Stimulated activated CD4-positive, alpha-beta T cell treated with anti-CD3 and anti-CD28 coated beads, Interleukin-2, amount 100 ng/mL, for 4 hours (primary cell): ENCODE data around the gene C6orf89.
"Not testable (repeated sequence)": the region's sequence is repeated elsewhere in the genome, so short reads cannot be mapped to it uniquely, and the experiment has no call there.

Source experiments
- DNase-seq: peaks from one replicate; pipeline ENCODE4 v3.0.0-alpha.2; 2020; ENCODE audit warnings: low read depth

The C6orf89 gene

DNA sequence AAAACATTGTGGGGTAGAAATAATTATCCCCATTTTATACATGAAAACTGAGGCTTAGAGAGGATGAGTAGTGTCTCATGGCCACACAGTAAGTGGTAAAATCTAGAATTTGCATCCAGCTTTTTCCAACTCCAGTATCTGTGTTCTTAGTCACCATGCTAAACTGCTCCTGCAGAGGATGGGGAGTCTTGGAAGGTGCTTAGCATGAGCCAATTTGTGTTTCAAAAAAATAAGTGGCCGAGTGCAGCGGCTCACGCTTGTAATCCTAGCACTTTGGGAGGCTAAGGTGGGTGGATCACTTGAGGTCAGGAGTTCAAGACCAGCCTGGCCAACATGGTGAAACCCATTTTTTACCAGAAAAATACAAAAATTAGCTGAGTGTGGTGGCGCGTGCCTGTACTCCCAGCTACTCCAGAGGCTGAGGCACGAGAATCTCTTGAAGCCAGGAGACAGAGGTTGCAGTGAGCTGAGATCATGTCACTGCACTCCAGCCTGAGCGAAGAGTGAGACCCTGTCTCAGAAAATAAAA is 2.4 kb downstream of the C6orf89 start:
- no peak for DNase-seq

DNA sequence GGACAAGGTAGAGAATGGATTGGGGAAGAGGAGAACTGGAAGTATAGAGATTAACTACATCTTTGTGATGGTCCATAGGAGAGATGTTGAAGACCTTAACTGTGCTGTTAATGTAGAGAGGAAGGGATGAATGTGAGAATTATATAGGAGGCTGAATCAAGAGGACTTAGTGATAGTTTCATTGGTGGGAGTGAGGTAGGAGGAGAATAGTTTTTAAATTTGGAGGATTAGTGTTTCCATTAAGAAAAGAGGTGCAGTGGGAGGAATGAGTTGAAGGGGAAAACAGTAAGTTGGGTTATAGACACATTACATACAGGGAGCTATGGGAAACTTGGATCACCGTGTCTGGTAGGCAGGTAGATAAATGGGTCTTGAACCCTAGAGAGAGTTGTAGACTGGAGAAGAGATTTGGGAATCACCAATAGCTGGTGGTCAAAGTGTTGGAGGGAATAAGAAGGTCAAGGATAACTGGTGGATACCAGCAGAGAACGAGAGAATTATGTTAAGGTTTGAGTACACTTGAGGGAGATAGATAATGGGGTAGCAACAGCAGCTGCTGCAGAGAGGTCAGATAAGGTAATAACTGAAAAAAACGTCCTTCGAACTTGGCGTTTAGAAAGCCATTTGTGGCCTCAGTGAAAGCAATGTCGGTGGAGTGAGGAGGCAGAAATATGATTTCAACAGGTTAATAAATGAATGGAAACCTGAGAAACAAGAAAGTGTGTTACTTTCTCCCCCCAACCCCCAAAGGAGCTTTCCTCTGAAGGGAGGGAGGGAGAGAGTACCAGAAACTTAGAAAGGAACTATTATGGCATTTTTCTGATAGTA is 3.1 kb downstream of the C6orf89 start:
- DNase-seq = no peak

DNA sequence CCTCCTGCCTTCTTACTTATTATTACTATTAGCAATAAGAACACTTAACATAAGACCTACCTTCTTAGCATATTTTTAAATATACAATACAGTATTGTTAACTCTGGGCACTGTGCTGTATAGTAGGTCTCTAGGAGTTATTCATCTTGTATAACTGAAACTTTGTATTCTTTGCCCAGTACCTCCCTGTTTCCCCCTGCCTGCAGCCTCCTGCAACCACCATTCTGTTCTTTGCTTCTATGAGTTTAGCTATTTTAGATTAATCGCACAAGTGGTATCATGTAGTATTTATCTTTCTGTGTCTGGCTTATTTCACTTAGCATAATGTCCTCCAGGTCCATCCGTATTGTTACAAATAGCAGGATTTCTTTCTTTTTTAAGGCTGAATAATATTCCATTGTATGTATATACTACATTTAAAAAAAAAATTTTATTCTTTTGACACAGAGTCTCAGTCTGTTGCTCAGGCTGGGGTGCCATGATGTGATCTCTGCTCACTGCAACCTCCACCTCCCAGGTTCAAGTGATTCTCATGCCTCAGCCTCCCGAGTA is 4.4 kb downstream of the C6orf89 start:
- no peak for DNase-seq

DNA sequence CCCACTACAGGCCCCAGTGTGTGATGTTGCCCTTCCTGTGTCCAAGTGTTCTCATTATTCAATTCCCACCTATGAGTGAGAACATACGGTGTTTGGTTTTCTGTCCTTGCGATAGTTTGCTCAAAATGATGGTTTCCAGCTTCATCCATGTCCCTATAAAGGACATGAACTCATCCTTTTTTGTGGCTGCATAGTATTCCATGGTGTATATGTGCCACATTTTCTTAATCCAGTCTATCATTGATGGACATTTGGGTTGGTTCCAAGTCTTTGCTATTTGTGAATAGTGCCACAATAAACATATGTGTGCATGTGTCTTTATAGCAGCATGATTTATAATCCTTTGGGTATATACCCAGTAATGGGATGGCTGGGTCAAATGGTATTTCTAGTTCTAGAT is 5.4 kb downstream of the C6orf89 start:
- not testable (repeated sequence) for DNase-seq

DNA sequence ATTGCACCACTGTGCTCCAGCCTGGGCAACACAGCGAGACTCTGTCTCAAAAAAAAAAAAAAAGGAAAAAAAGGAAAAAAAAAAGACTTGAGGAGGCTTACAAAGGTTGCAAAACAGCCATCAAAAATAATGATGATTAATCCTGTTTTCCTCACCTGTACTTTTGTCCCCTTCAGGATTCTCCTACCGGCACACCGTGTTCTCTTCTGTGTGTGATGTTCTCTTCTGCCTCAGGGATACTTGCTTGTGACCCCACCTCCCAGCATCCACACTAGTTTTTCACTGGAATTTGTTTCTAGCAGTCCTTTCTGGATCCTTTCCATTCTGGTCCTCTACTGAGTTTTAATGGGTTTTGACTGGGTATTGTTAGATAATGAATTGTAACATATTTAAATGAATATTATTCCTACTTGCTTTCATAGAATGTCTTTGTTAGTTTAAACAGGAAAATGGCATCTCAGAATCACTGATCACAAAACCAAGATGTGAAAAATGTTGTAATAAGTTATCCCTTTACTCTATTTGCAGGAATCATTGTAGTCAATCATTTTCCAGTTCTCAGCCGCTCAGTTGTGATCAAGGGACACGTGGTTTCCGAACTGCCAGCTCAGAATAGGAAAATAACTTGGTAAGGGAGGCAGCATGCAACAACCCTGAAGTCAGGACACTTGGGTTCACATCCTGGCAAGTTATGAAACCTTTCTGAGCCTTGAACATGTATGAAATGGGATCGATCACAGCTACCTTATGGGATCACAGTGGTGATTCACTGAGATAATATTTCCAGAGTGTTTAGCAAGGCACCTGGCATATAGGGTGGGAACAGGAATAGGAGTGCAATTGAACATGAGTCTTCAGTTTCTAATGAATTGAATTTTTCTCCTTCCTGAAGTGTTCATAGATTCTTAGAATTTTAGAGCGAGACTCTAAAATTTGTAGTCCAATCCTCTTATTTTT is 8.5 kb downstream of the C6orf89 start:
- no peak for DNase-seq

DNA sequence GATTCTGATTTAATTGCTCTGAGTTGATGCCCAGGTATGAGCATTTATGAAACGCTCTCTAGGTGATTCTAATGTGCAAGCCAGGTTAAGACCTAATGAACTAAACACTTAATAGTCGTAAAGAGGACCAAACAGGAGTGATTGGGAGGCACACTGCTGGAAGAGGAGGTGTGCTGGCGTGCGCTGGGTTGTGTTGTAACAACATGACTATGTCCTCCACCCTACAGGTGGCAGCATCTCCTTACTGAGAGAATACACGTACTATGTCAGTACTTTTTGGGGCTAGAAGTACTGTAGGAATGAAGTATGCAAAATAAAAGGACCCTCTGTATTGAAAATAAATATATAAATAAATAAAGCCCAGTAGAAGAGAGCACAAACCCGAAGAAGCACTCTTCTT is 11.9 kb downstream of the C6orf89 start:
- no peak for DNase-seq

DNA sequence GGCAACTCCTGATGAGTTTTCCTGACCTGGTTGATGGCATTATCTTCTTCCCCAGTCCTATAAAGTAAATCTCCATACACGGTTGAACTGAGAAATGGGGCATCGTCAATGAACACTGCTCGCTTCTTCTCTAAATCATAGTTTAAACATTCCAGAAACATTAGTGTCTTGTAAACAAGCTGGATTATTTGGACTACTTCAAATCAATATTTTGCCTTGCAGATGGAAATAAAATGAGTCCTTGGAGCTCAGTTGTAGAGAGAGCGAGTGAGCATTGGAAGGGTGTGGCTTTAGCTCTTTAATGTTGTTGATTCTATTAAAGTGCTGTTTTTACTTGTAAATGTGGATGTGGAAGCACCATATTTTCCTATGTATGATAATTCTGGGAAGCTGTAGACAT is 18.4 kb downstream of the C6orf89 start:
- DNase-seq = no peak

DNA sequence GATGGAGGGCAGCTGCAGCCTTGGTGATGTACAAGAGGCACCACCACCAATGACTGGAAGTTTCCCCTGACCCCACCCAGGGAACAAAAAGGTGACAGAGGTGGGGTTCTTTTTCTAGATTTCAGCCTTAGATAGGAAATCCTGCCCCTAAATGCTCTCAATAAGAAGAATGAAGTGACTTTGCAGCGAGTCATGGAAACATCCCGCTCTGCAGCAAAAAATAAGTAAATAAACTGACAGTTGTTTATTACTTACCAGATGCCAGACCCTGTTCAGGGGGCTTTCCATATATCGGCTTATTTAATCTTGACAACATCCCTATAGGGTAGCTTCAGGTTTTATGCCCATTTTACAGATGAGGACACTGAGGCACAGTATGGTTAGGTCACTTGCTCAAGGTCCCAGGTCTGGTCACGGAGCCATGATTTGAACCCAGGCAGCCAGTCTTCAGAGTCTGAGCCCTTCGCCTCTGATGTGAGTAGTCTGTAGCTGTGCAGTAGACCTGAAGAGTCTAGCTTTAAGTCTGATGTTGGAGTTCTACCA is 19.2 kb downstream of the C6orf89 start:
- no peak for DNase-seq

DNA sequence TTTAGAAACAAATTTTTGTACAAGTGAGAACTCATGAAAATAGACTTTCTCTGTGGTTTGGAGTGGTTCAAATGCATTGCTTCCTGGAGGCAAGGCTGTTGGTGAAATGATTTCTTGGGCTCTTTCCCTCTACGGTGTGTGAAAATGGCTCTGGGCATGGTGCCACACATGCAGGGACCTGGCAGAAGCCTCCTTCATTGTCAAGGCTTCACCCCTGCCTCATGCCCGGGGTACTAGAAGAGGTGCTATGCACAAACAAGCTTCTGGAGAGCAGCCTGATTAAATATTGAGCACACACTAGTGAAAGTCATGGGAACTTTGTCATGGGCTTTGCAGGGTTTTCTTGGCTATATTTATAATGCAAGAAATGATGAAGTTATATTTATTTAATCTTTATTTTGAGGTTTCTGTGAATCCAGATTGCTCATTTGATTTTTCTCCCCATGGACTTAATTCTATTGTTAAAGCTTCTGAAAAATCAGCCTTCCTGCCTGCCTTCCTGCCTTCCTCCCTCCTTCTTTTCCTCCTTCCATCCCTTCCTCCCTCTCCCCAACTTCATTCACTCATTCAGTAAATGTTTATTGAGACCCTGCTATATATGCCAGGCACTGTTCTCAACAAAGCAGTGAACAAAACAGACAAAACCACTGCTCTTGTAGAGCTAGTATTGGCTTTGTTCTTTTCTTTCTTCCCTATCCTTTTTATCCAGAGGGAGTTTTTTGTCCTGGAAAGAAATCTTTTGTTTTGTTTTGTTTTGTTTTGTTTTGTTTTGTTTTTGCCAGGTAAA is 21.0 kb downstream of the C6orf89 start:
- no peak for DNase-seq

DNA sequence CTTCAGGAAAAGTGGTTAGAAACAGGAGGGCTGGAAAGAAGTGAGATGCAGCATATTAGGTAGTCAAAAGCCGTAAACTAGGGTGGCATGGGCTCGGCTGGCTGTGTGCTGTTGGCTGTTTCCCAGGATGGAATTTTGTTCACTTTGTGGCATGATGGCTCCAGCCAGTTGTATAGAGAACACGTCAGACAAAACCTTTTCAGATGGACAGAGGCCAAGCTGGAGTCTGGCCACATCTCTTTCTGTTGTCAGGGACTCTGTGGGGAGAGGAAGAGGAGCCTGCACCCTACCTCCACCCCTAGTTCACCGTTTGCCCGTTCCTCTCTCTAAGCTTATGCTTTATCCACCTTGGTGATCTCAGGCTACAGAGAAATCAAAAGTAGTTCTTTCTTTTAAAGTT is 22.0 kb downstream of the C6orf89 start:
- DNase-seq = no peak

DNA sequence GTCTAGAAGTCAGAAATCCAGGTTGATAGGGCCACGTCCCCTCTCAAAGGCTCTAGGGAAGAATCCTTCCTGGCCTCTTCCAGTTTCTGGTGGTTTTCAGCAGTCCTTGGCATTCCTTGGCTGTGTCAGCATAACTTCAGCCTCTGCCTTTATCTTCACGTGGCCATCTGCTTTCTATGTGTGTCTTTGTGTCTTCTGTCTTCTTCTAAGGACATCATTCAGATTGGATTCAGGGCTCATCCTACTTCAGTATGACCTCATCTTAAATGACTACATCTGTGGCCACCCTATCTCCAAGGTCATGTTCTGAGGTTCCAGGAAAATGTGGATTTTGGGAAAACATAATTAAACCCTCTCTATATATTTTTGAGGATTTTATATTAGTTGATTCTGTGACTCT is 23.0 kb downstream of the C6orf89 start:
- no peak for DNase-seq

DNA sequence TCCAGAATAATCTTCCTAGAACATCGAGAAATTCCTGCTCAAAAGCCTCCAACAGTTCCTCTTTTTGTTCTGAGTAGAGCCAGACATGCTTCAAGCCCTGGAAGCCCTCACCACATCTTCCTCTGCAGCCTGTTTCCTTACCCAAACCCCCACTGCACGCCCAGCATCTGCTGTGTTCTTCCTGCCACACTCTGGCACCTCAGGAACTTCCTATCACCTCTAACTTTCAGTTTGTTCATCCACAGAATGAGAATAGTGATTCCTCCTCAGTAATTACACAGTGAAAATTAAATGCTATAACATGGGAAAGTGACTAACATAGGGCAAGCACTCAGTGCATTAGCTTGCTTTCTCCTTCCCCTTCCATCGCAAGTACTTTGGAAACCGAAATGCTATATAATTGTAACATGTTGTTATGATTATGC is 26.3 kb downstream of the C6orf89 start:
- DNase-seq = no peak

DNA sequence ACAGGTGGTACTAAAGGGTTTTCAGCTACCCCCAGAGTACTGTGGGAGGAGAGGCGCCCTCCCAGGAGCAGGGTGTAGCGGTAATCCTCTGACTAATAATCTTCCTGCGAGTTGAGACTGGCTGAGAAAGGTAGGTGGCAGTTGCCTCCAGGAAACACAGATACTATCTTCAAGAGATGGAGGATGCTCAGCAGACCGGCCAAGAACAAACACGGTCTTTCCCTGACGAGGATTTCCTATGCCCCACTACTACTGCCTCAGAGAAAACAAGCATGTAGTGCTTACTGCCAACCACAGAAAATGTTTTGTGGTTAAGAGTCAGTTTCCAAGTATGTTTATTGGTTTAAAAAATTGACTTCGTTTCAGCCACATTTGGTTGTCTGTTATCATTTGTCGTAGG is 26.8 kb downstream of the C6orf89 start:
- peak; percentile 44 for DNase-seq

DNA sequence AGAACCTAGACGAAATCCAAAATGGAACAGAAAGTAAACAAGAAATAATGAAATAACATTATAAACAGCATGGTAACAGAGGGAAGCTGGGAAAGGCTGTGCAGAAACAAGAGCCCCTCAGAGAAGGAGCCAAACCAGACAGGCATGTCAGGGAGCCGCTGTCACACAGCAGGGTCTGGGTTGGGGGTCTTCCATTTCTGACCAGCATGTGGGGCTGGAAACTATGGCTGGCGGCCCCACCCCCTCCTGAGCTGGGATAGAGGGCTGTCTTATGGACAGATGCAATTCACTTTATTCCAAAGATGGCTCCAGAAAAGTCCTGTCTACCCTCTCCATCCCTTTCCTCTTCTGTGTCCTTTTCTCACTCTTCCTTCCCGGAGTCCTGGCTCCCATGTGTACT is 27.3 kb downstream of the C6orf89 start:
- no peak for DNase-seq

DNA sequence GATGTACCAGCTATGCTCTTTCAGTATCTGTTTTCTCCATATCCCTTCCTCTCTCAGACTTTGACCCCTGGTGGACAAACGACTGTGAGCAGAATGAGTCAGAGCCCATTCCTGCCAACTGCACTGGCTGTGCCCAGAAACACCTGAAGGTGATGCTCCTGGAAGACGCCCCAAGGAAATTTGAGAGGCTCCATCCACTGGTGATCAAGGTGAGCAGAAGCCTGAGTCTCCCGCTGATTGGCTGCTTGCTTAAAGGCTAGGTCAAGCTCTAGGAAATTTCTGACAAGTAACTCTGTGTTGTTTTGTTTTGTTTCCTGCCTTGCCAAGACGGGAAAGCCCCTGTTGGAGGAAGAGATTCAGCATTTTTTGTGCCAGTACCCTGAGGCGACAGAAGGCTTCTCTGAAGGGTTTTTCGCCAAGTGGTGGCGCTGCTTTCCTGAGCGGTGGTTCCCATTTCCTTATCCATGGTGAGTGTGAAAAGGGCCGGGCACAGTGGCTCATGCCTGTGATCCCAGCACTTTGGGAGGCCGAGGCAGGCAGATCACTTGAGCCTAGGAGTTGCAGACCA is 28.6 kb downstream of the C6orf89 start:
- no peak for DNase-seq

DNA sequence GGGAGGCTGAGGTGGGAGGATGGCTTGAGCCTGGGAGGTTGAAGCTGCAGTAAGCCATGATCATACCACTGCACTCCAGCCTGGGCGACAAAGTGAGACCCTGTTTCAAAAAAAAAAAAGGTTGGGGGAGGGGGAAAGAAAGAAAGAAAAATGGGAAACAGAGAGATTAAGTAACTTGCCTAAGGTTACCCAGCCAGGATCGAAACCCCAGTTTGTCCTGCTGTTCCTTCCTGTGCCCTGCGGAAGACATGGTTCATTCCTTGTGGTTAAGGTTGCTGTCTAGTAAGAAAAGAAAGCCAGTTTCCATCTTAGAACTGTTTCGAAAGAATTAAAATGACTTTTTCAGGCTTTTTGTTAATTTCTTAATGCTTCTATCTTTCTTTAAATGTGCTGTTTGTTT is 29.8 kb downstream of the C6orf89 start:
- no peak for DNase-seq

DNA sequence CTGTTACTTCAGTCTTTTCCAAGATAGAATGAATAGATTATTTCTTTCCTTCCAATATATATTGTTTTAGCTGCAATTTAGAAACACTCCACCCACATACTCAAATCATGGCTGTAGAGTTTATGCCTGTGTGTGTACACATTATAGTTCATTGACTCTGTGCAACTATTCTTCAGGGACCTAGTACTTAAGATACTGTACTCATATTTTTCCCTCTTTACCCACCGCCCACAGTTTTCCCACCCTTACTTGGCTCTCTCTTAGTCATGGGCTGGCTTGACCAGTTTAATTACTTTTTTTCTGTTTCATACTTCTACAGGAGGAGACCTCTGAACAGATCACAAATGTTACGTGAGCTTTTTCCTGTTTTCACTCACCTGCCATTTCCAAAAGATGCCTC is 30.4 kb downstream of the C6orf89 start:
- no peak for DNase-seq

DNA sequence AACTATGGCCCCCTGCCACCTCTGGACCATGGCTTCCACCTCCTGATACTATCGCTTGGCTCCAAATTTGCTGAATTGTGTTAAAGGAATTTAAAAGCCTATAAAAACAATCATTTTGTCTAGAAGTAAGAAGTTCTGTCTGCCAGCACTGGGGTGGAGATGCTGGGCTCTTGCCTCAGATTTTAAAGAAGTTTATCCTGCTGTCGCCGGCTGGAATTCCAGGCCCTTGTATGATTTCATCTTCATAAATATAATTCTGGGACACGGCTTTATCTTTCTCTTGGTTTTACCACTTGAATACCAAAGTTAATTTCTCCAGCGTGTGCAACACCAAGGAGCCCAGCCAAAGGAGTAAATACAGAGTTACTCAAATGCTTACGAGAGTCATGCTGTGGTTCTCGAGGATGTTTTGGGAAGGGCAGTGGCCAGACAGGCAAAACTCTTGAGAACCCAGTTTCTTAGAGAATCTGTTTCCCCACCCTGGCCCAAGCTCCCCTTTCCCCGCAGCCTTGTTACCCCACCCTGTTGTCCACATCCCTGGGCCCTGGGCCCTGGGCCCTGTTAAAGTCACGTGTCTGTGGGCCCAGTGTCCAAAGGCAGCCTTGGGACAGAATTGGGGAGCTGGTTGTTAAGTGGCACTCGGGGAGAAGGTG is 31.9 kb downstream of the C6orf89 start:
- DNase-seq = no peak

DNA sequence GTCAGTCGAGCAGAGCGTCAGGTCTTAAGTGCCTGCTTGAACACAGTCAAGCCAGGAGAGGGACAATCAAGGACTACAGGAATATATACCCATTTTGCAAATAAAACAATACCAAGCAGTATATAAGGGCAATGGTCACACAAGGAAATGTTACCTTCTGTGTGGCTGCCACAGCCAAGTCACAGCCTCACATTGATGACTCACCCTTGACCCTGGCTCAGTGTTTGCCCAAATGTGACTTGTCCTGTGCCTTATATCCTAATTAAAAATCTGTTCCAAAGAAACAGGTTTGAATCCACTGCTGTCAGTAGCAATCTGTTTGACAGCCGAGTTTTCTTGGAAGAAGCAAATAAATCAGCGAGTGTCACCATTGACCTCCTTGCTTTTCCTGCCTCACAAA is 34.3 kb downstream of the C6orf89 start:
- DNase-seq = no peak

DNA sequence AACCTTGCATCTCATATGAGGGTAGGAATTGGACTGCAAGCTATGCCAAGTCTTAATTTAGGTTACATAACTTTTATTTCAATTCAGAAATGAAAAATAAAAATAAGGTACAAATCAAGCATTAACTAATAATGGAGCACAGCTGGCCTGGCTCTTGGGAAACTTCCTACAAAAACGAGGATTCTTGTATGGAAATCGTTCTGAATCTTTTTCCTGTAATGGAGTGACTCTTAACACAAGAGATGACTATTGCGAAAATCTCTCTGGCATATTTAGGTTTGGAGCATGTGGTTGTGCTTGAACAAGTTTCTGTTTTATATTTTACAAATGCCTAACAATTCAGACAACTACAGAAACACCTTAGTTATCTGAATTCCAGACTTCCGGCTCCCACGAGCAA is 34.8 kb downstream of the C6orf89 start:
- no peak for DNase-seq

DNA sequence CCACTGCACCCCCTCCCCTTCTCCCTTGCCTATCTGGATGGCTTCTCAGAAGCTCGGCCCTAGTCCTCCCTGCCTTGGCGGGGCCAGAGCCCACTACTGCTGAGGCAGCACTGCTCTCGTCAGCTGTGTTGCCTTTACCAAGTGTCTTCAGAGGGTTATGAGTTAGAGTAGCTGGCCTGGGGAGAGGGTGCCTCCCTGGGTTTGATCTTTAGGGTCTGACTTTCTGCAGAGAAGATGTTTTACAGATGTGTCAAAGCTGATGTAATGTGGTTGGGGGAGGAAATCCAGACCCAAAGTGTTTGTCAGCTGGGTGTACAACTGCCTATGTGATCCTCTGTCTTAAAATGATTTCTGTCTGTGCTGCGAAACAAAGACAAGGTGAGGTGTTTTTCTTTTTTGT is 38.4 kb downstream of the C6orf89 start:
- DNase-seq = no peak
